ENCODE data around the gene JARID2.

The JARID2 gene

DNA sequence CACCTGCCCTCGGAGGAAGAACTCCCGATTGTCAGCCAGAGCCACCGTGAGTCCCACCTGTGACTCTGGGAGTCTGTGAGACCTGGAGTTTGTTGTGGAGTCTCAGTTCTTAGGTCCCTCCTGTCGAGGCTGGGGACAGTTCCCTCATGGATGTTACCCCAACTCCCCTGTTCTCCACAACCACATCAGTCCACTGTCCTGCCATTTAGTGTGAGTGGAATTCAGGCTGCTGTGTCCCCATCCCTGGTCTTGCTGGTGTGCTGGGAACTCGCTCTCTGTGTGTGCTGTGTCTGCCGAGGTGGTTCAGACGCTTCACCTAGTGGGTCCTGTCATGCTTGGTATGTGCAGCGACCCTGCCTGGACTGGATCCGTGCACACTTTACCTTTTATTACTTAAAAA, 253.7 kb downstream of the JARID2 start:
- Histone ChIP-seq H4K20me1 (ENCODE audit: insufficient read depth, low read length) (no peaks in the 10 kb centered on the region), H3K4me1 (ENCODE audit: low read length) (no peaks in the 10 kb centered on the region), H3K27ac (ENCODE audit: low read length) (no peak overlapping the region), H3K79me2 (ENCODE audit: low read length) (no peaks in the 10 kb centered on the region), H3K4me3 (ENCODE audit: low read length) (no peak overlapping the region), H3F3A (ENCODE audit: insufficient read depth, low read length) (no peaks in the 10 kb centered on the region), H3K36me3 (replicated peaks; ENCODE audit: insufficient read depth, low read length) (no peaks in the 10 kb centered on the region), H3K9me2 (replicated peaks; ENCODE audit: insufficient read depth, low read length) (no peaks in the 10 kb centered on the region), H3K9me3 (replicated peaks; ENCODE audit: insufficient read depth, low read length) (no peaks in the 10 kb centered on the region), H3K4me2 (ENCODE audit: low read depth, low read length) (no peak overlapping the region), H2AFZ (ENCODE audit: low read length) (no peak overlapping the region), H3K27me3 (replicated peaks; ENCODE audit: insufficient read depth, low read length) (no peaks in the 10 kb centered on the region), H3K9ac (ENCODE audit: low read length) (no peak overlapping the region)
- DNase-seq: no peak
- TF ChIP-seq EZH2 (optimal IDR thresholded peaks at IDR 0.05; ENCODE audit: low read depth, low read length): no peak
- no peak for TF ChIP-seq EZH2phosphoT487 (IDR thresholded peaks at IDR 0.05; ENCODE audit: low read length)
- TF ChIP-seq, protein P1, sequence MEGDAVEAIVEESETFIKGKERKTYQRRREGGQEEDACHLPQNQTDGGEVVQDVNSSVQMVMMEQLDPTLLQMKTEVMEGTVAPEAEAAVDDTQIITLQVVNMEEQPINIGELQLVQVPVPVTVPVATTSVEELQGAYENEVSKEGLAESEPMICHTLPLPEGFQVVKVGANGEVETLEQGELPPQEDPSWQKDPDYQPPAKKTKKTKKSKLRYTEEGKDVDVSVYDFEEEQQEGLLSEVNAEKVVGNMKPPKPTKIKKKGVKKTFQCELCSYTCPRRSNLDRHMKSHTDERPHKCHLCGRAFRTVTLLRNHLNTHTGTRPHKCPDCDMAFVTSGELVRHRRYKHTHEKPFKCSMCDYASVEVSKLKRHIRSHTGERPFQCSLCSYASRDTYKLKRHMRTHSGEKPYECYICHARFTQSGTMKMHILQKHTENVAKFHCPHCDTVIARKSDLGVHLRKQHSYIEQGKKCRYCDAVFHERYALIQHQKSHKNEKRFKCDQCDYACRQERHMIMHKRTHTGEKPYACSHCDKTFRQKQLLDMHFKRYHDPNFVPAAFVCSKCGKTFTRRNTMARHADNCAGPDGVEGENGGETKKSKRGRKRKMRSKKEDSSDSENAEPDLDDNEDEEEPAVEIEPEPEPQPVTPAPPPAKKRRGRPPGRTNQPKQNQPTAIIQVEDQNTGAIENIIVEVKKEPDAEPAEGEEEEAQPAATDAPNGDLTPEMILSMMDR (IDR thresholded peaks at IDR 0.05; ENCODE audit: low read length): no peak

DNA sequence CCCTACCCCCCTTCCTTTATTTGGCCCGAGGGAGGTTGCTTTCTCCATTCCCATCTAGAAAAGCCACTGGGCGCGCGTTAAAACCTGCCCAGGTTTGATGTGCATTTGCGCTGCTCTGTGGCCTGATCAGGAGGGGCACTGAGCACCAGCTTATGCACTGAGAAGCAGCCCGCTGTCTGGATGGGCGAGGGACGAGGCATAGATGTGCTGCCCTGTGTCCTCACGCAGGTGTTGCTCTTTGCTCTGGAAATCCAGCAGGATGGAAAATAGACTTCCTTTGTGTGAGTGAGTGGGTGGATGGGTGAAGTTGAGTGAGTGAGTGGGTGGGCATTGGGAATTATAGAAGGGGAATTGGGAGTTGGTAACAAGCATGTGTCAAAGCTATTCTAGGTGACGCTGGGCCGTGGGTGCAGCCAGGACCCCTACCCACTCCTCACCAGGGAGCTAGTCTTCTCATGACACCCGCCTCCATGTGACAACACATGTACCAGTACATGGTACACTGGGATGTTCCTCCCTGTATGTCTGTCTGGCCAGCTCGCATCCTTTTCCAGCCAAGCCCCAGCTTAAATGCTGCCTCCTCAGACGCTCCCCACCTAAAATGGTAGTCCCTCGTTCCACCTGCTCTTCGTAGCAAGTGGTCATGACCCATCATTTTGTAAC, 254.3 kb downstream of the JARID2 start:
- Histone ChIP-seq H3K9me2 (replicated peaks; ENCODE audit: insufficient read depth, low read length) (no peaks in the 10 kb centered on the region), H3K9ac (ENCODE audit: low read length) (no peak overlapping the region), H3K4me1 (ENCODE audit: low read length) (no peaks in the 10 kb centered on the region), H3K4me3 (ENCODE audit: low read length) (no peak overlapping the region), H4K20me1 (ENCODE audit: insufficient read depth, low read length) (no peaks in the 10 kb centered on the region), H3K27me3 (replicated peaks; ENCODE audit: insufficient read depth, low read length) (no peaks in the 10 kb centered on the region), H3K9me3 (replicated peaks; ENCODE audit: insufficient read depth, low read length) (no peaks in the 10 kb centered on the region), H2AFZ (ENCODE audit: low read length) (no peak overlapping the region), H3F3A (ENCODE audit: insufficient read depth, low read length) (no peaks in the 10 kb centered on the region), H3K79me2 (ENCODE audit: low read length) (no peaks in the 10 kb centered on the region), H3K4me2 (ENCODE audit: low read depth, low read length) (no peak overlapping the region), H3K27ac (ENCODE audit: low read length) (no peak overlapping the region), H3K36me3 (replicated peaks; ENCODE audit: insufficient read depth, low read length) (no peaks in the 10 kb centered on the region)
- TF ChIP-seq, protein P1 (IDR thresholded peaks at IDR 0.05; ENCODE audit: low read length): no peak
- TF ChIP-seq EZH2phosphoT487 (IDR thresholded peaks at IDR 0.05; ENCODE audit: low read length): no peak
- TF ChIP-seq EZH2 (optimal IDR thresholded peaks at IDR 0.05; ENCODE audit: low read depth, low read length): no peak
- DNase-seq: no peak

DNA sequence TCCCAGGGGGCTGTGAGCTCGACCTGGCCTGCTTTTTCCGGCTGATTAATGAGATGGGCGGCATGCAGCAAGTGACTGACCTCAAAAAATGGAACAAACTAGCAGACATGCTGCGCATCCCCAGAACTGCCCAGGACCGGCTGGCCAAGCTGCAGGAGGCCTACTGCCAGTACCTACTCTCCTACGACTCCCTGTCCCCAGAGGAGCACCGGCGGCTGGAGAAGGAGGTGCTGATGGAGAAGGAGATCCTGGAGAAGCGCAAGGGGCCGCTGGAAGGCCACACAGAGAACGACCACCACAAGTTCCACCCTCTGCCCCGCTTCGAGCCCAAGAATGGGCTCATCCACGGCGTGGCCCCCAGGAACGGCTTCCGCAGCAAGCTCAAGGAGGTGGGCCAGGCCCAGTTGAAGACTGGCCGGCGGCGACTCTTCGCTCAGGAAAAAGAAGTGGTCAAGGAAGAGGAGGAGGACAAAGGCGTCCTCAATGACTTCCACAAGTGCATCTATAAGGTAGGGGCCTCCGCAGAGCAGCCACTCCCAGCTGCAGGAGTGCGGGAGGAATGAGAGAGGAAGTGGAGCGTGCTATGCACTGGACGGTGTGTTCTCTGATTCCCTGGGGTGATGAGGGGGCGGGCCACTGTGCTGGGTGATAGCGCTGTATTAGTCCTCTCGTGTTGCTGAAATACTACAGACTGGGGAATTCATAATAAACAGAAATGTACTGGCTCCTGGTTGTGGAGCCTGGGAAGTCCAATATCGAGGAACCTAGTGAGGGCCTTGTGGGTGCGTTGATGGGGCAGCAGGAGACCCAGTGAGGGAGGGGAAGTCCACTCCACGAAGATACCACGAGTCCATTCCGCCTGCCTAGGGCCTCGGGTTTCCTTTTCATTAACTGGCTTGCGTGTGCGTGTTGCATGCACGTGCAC, 255.3 kb downstream of the JARID2 start:
- TF ChIP-seq, protein P1 (IDR thresholded peaks at IDR 0.05; ENCODE audit: low read length): no peak
- TF ChIP-seq EZH2phosphoT487 (IDR thresholded peaks at IDR 0.05; ENCODE audit: low read length) (no peak), EZH2 (optimal IDR thresholded peaks at IDR 0.05; ENCODE audit: low read depth, low read length) (no peak)
- Histone ChIP-seq H3K9me2 (replicated peaks; ENCODE audit: insufficient read depth, low read length) (no peaks in the 10 kb centered on the region), H3K79me2 (ENCODE audit: low read length) (no peaks in the 10 kb centered on the region), H3K4me2 (ENCODE audit: low read depth, low read length) (no peak overlapping the region), H3K27ac (ENCODE audit: low read length) (no peak overlapping the region), H3K9ac (ENCODE audit: low read length) (no peak overlapping the region), H4K20me1 (ENCODE audit: insufficient read depth, low read length) (no peaks in the 10 kb centered on the region), H3K4me1 (ENCODE audit: low read length) (no peaks in the 10 kb centered on the region), H3K27me3 (replicated peaks; ENCODE audit: insufficient read depth, low read length) (no peaks in the 10 kb centered on the region), H3K4me3 (ENCODE audit: low read length) (no peak overlapping the region), H3F3A (ENCODE audit: insufficient read depth, low read length) (no peaks in the 10 kb centered on the region), H3K36me3 (replicated peaks; ENCODE audit: insufficient read depth, low read length) (no peaks in the 10 kb centered on the region), H2AFZ (ENCODE audit: low read length) (no peak overlapping the region), H3K9me3 (replicated peaks; ENCODE audit: insufficient read depth, low read length) (no peaks in the 10 kb centered on the region)
- no peak for DNase-seq
